LHCN-M2 (cell line): ENCODE data around the gene TULP3. TPM values are rescaled to one million over a fixed set of nuclear protein-coding genes. Genes with fewer than 3 reads are reported as not detected.

Experiments used
- DNase-seq: peaks from one replicate; pipeline ENCODE4 v3.0.0-alpha.2; 2012; ENCODE audit warnings: low read depth
- total RNA-seq: library from RNA; depleted of rRNA; stranded (reverse); fragments of >200 nt; gene quantifications from 2 replicates; pipeline ENCODE4 v1.2.3, GENCODE V29; 2014

TULP3 gene
- total RNA-seq, 1 experiment from 2014 or later = 38.6 TPM

GRCh38 chr12:2877047-2877952, 13.4 kb upstream of the TULP3 start, which contains the start of the genes FOXM1 and RHNO1:
TSS of gene FOXM1 (minus strand) at chr12:2877174. CDS start at chr12:2874478, 2,696 bp downstream.
TSS of gene RHNO1 (plus strand) at chr12:2877223. CDS start at chr12:2885367, 8,144 bp downstream.
- peak; percentile 88 for DNase-seq

GRCh38 chr12:2877953-2878732, 12.5 kb upstream of the TULP3 start:
- DNase-seq = peak; percentile 23

GRCh38 chr12:2879853-2880252, 10.8 kb upstream of the TULP3 start:
- no peak for DNase-seq

GRCh38 chr12:2884810-2885209, 5.9 kb upstream of the TULP3 start:
- DNase-seq = no peak

- DNase-seq = no peak
These were observed 3.8 kb upstream of the TULP3 start for GRCh38 chr12:2886768-2887450.

GRCh38 chr12:2890001-2890387, 697 bp upstream of the TULP3 start:
- DNase-seq = no peak

- DNase-seq = peak; percentile 75
These were observed 756 bp downstream of the TULP3 start for GRCh38 chr12:2891240-2892053.

- no peak for DNase-seq
These were observed 1.6 kb downstream of the TULP3 start for GRCh38 chr12:2892246-2892645.

GRCh38 chr12:2893007-2893406, 2.3 kb downstream of the TULP3 start:
- peak; percentile 76 for DNase-seq

- no peak for DNase-seq
These were observed 4.4 kb downstream of the TULP3 start for GRCh38 chr12:2895051-2895451.

- DNase-seq = no peak
These were observed 4.8 kb downstream of the TULP3 start for GRCh38 chr12:2895511-2895910.

GRCh38 chr12:2897418-2897817, 6.7 kb downstream of the TULP3 start:
- no peak for DNase-seq

GRCh38 chr12:2900642-2901041, 10.0 kb downstream of the TULP3 start:
- DNase-seq = no peak

GRCh38 chr12:2902272-2902880, 11.7 kb downstream of the TULP3 start:
- no peak for DNase-seq

- no peak for DNase-seq
These were observed 13.6 kb downstream of the TULP3 start for GRCh38 chr12:2904260-2904659.

- DNase-seq = no peak
These were observed 21.5 kb downstream of the TULP3 start for GRCh38 chr12:2912216-2912575.

- DNase-seq = no peak
These were observed 28.6 kb downstream of the TULP3 start for GRCh38 chr12:2919249-2919648.

- DNase-seq = peak; percentile 20
These were observed 31.6 kb downstream of the TULP3 start for GRCh38 chr12:2922329-2922728.

- no peak for DNase-seq
These were observed 32.4 kb downstream of the TULP3 start for GRCh38 chr12:2923057-2923456.

GRCh38 chr12:2924019-2924418, 33.3 kb downstream of the TULP3 start:
- DNase-seq = peak; percentile 64
